HFFc6 (cell line): Measurements from ENCODE around the gene CDX1. TPM values are rescaled to one million over a fixed set of nuclear protein-coding genes. Genes with fewer than 3 reads are reported as not detected.

Source experiments
- DNase-seq: peaks from one replicate; pipeline ENCODE4 v3.0.0-alpha.2; 2018
- H3K27ac Mint-ChIP-seq: 2 replicates; pipeline ENCODE4 v1.8.0; 2020; ENCODE audit warnings: mild to moderate bottlenecking, mixed read lengths
- H3K27me3 Mint-ChIP-seq: 2 replicates; pipeline ENCODE4 v1.8.0; 2021; ENCODE audit warnings: mild to moderate bottlenecking, moderate library complexity, mixed read lengths; ENCODE audit not compliant: insufficient read depth
- H3K36me3 Mint-ChIP-seq: 2 replicates; pipeline ENCODE4 v1.8.0; 2021; ENCODE audit warnings: low read depth, mixed read lengths
- H3K4me1 Mint-ChIP-seq: 2 replicates; pipeline ENCODE4 v1.8.0; 2020; ENCODE audit warnings: low read depth, mixed read lengths
- H3K4me3 Mint-ChIP-seq: 2 replicates; pipeline ENCODE4 v1.8.0; 2020; ENCODE audit warnings: mild to moderate bottlenecking, moderate library complexity, mixed read lengths
- H3K9me3 Mint-ChIP-seq: 2 replicates; pipeline ENCODE4 v1.8.0; 2020; ENCODE audit warnings: mild to moderate bottlenecking, mixed read lengths
- total RNA-seq, 6 experiments: library from RNA; stranded (reverse); fragmentation: NEBNext Ultra II Directional; extraction: Animal tissue kit (Norgen Biotek cat#: 25700); gene quantifications; 2 replicates in 1 of 6; 3 replicates in 5 of 6; pipeline ENCODE4 v1.2.3, GENCODE V29; 2021
- TF ChIP-seq, protein P1 (sequence below): fragments of 200-600 bp; sonication (generic); IDR thresholded peaks from 2 replicates; pipeline ENCODE4 v1.5.0; 2021; ENCODE audit warnings: antibody characterized with exemption, mild to moderate bottlenecking

CDX1 gene
- total RNA-seq, 6 experiments from 2014 or later: 0.11 TPM; not detected in 5

DNA sequence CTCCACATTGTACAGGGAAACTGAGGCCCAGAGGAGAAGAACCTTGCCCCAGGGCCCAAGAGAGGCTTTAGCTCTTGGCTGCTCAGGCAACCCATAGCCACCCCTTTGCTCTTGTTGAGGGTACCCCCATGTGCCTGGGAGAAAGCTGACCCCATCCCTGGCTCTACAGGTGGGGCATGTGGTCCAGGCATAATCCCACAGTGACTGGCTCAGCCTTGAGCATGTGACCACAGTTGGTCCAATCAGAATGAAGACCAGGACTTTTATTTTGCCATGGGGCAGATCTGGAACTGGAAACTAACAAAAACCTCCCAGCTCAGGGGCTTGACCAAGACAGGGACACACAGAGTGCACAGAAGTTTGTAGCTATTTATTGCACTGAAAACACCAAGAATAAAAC is 52.6 kb downstream of the CDX1 start:
- TF ChIP-seq, protein P1, sequence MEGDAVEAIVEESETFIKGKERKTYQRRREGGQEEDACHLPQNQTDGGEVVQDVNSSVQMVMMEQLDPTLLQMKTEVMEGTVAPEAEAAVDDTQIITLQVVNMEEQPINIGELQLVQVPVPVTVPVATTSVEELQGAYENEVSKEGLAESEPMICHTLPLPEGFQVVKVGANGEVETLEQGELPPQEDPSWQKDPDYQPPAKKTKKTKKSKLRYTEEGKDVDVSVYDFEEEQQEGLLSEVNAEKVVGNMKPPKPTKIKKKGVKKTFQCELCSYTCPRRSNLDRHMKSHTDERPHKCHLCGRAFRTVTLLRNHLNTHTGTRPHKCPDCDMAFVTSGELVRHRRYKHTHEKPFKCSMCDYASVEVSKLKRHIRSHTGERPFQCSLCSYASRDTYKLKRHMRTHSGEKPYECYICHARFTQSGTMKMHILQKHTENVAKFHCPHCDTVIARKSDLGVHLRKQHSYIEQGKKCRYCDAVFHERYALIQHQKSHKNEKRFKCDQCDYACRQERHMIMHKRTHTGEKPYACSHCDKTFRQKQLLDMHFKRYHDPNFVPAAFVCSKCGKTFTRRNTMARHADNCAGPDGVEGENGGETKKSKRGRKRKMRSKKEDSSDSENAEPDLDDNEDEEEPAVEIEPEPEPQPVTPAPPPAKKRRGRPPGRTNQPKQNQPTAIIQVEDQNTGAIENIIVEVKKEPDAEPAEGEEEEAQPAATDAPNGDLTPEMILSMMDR: no peak
- H3K27ac Mint-ChIP-seq: no peak overlapping the region
- no peak for DNase-seq
- H3K4me1 Mint-ChIP-seq: peaks cover 18% of the 10 kb centered on the region
- H3K36me3 Mint-ChIP-seq: no peaks in the 10 kb centered on the region
- H3K27me3 Mint-ChIP-seq: peaks cover 2% of the 10 kb centered on the region; the same call in 1 of the 2 replicates
- no peaks in the 10 kb centered on the region for H3K9me3 Mint-ChIP-seq
- H3K4me3 Mint-ChIP-seq: no peak overlapping the region

DNA sequence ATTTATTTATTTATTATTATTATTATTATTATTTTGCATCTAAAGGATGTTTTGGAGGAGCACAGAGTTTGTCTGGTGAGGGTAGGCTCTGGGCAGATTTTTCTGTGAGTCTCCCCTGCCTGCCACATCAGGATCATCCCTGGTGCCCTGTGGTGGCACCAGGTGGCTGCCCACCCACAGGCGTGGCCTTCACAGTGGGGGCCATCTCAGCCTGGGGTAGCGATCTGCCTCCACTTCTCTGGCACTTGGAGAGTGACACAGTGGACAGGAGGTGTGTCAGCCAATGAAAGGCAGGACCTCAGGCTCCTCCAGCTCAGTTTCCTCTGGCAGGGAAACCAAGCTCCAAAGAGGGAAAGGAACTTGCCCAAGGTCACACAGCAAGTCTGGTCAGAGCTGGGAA is 53.3 kb downstream of the CDX1 start:
- Mint-ChIP-seq H3K4me3 (no peak overlapping the region), H3K4me1 (peaks cover 20% of the 10 kb centered on the region), H3K36me3 (no peaks in the 10 kb centered on the region), H3K27me3 (peaks cover 2% of the 10 kb centered on the region), H3K27ac (no peak overlapping the region), H3K9me3 (no peaks in the 10 kb centered on the region)
- DNase-seq: no peak
- TF ChIP-seq, protein P1: no peak

DNA sequence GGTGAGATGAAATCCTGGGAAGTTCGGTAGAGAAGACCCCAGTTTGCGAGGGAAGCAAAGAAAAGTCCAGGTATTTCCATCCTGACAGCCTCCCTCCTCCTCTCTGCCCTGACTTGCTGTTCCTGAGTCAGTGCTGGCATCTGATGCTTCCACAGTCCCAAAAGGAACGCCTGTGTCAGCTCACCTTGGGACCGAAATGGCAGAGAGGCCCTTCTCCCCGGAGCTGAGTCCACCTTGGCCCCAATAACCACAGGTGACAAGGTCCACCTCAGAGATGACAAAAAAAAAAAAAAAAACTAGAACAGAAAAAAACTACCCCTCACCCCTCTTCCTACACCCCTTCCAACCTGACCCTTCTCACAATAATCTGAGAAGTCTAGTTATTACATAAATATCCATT is 54.9 kb downstream of the CDX1 start:
- no peak for DNase-seq
- Mint-ChIP-seq H3K4me3 (no peak overlapping the region), H3K27ac (no peak overlapping the region), H3K4me1 (peaks cover 21% of the 10 kb centered on the region), H3K27me3 (no peaks in the 10 kb centered on the region; the same call in 1 of the 2 replicates), H3K36me3 (no peaks in the 10 kb centered on the region), H3K9me3 (no peaks in the 10 kb centered on the region)
- TF ChIP-seq, protein P1: no peak

DNA sequence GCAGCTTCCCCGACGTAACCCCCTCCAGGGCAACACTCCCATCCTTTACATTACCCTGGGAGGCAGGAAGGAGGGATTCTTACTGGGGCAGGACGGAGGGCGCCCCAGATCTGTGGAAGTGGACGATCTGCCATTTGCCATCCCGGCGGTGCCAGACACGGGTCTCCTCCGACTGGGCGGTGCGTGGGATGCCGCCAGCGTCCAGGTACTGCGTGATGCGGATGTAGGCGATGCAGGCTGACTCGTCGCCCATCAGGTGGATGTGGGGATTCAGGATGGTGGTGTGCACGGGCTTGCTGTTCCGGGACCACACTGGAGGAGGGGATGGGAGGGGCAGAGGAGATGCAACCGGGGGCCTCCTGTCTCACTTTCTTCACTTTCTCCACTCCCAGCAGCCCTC is 56.3 kb downstream of the CDX1 start:
- DNase-seq: no peak
- peaks cover 24% of the 10 kb centered on the region for H3K4me1 Mint-ChIP-seq
- H3K36me3 Mint-ChIP-seq: no peaks in the 10 kb centered on the region
- H3K27me3 Mint-ChIP-seq: no peaks in the 10 kb centered on the region; the same call in 1 of the 2 replicates
- TF ChIP-seq, protein P1: no peak
- no peaks in the 10 kb centered on the region for H3K9me3 Mint-ChIP-seq
- H3K4me3 Mint-ChIP-seq: no peak overlapping the region
- no peak overlapping the region for H3K27ac Mint-ChIP-seq

DNA sequence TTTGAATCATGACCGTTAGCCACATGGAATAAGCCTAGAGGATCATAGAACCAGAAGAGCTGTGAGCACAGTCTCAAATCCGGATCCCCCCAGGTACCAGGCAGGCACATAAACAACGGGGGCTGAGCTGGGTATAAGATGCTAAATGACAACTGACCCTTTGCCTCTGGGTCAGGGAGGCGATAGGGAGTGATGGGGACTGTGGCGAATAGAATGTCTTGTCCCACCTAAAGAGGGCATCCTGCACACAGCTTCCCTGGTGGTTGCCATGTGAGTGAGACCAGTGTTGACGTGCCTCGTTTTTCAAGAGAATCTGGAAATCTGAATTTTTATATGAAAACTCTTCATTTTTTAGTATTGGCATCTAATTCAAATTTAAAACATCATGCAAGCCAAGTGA is 56.9 kb downstream of the CDX1 start:
- Mint-ChIP-seq H3K9me3 (no peaks in the 10 kb centered on the region), H3K27me3 (no peaks in the 10 kb centered on the region; the same call in 1 of the 2 replicates), H3K4me1 (peaks cover 22% of the 10 kb centered on the region), H3K36me3 (no peaks in the 10 kb centered on the region), H3K27ac (no peak overlapping the region), H3K4me3 (no peak overlapping the region)
- TF ChIP-seq, protein P1: no peak
- DNase-seq: no peak
